ENCODE data around the gene ZP3.
"Not testable (repeated sequence)": the region's sequence is repeated elsewhere in the genome, so short reads cannot be mapped to it uniquely, and the experiment has no call there.

The ZP3 gene

DNA sequence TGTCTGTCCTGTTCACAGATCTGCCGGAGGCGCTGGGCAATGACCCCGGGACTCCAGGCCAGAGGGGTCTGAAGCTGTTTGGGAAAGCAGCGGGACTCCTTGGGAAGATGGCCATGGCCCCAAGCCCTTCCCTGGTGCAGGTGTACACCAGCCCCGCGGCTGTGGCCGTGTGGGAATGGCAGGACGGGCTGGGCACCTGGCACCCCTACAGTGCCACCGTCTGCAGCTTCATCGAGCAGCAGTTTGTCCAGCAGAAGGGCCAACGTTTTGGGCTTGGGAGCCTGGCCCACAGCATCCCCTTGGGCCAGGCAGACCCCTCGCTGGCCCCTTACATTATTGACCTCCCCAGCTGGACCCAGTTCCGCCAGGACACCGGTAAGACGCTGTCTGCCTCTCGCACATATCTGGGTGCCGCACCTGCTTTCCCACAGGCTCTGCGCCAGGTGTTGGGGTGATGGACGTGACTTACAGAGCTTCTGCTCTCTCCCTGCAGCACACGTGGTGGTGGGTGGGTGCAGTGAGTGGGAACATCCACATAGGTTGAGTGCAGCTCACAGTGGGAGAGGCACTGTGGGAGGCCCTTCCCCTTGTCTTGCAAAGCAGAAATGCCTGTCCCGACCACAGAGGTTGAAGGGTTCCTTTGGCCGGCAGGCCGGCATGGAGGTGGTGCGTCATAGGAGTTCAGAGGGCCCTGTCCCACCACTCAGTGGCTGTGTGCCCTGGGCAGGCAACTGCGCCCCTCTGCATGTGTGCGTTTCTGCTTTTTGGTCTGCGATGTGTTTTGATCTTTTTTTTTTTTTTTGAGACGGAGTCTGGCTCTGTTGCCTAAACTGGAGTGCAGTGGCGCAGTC, 55.9 kb downstream of the ZP3 start:
- DNase-seq (ENCODE audit: extremely low spot score); POLR2A ChIA-PET; CTCF ChIA-PET: not testable (repeated sequence)

DNA sequence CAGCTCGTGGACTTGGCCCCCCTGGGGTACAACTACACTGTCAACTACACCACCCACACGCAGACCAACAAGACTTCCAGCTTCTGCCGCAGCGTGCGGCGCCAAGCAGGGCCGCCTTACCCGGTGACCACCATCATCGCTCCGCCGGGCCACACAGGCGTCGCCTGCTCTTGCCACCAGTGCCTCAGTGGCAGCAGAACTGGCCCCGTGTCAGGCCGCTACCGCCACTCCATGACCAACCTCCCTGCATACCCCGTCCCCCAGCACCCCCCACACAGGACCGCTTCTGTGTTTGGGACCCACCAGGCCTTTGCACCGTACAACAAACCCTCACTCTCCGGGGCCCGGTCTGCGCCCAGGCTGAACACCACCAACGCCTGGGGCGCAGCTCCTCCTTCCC, 57.9 kb downstream of the ZP3 start:
- DNase-seq (ENCODE audit: extremely low spot score); POLR2A ChIA-PET; CTCF ChIA-PET: not testable (repeated sequence)

DNA sequence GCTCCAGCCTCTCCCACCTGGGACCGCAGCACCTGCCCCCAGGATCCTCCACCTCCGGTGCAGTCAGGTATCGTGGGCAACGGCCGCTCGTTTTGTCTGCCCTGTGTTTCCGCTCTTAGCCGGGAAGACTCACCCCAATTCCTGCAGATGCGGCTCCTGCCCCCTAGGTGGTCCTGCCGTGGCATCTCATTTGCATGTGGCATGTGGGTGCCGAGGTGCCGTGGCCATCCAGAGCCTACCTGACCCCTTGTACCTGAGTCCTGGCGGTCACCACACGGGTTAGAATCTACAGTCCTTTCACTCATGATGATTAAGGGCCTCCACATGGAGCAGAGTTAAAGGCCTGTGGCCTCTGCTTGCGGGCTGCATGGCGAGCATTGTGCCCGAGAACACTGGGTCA, 58.3 kb downstream of the ZP3 start:
- POLR2A ChIA-PET; DNase-seq (ENCODE audit: extremely low spot score); CTCF ChIA-PET: not testable (repeated sequence)

DNA sequence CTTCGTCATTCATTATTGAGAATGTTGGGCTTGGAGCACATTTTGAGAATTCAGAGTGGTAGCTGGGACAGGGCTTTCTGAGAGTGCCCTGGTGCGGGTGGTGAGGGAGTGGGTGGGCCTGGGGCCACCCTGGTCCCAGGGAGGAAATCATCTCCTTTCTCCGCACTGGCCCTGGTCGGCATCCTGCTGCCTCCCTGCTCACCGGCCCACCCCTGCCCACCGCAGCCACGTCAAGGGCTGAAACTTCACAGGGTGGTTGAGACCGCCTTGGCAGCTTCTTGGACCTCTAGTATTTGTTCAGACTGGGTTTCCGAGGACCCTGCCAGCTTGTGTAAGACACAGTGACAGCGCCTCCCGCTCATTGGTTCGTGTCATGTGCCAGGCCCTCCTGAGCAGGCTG, 59.7 kb downstream of the ZP3 start:
- POLR2A ChIA-PET; DNase-seq (ENCODE audit: extremely low spot score); CTCF ChIA-PET: not testable (repeated sequence)

- DNase-seq (ENCODE audit: extremely low spot score); CTCF ChIA-PET; POLR2A ChIA-PET: not testable (repeated sequence)
Observed at GRCh38 chr7:76485822-76486610, 61.3 kb downstream of the ZP3 start.

DNA sequence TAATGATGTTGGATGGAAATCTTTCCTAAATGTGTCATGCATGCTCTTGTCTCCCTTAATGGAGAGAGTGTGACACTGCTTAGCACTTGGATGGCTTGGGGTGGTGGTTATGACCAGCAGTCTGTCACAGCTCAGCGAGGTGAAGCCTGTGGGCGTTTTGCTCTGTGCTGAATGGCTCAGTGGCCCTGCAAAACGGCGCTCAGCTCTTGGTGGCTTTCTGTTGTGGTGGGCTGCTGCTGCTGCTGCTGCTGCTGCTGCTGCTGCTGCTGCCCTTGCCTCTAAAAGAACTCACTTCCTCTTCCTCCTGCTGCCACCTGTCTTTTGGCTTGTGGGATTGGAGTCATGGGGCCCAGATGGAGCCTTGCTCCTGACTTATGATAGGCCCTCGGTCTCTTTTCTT, 61.9 kb downstream of the ZP3 start:
- DNase-seq (ENCODE audit: extremely low spot score); POLR2A ChIA-PET; CTCF ChIA-PET: not testable (repeated sequence)

DNA sequence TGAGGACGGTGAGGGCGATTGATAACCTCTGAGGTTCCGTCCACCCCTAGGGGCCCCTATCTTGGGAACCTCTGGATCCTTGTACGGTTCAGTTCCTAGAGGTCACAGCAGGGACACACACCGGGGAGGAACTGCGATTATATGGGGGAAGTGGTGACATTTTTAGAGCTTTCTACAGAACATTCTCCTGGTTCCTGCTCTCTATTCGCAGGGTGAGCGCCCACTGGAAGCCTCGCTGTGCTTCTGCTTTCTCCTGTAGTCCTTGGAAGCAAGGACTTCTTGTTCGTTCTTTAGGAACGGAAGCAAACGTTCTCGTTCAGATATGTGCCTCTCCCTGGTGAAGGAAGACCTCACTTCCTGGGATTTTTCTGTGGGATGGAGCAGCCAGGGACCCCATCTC, 63.2 kb downstream of the ZP3 start:
- DNase-seq (ENCODE audit: extremely low spot score); CTCF ChIA-PET; POLR2A ChIA-PET: not testable (repeated sequence)

Data from HEK293T (cell line).